ENCODE data around the gene TSHZ2.

Gene TSHZ2

GRCh38 chr20:53444401-53445149, 472.4 kb downstream of the TSHZ2 start:
- Histone ChIP-seq H3K36me3 (no peaks in the 10 kb centered on the region), H3K27me3 (no peaks in the 10 kb centered on the region), H3K4me1 (no peaks in the 10 kb centered on the region), H3K9me3 (peaks cover 39% of the 10 kb centered on the region), H4K20me1 (no peaks in the 10 kb centered on the region), H3K27ac (no peak overlapping the region), H3K4me3 (no peak overlapping the region), H3K4me2 (no peak overlapping the region), H3K9ac (no peak overlapping the region)
- no peak for TF ChIP-seq Cebpa-rat (IDR thresholded peaks at IDR 0.05)

DNA sequence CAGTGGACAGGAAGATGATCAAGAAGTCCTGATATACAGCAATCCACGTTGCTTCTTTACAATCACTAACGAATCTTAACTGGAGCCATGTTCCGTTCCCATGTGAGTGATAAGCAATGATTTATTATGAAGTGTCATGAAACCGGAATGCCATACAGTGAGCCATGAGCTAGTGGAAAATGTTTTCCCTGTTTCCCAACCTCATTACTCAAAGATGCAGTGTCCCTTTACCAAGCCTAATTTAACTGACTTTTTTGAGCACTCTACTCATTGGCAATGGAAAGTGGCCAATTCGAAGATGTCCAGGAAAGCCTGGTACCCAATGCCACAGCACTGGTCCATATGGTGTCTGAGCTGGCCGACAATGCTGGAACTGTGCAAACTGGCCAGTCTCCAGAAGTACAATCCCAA, 473.2 kb downstream of the TSHZ2 start:
- Histone ChIP-seq H3K36me3 (no peaks in the 10 kb centered on the region), H3K9me3 (peaks cover 46% of the 10 kb centered on the region), H3K9ac (no peak overlapping the region), H4K20me1 (no peaks in the 10 kb centered on the region), H3K27ac (no peak overlapping the region), H3K4me3 (no peak overlapping the region), H3K4me2 (no peak overlapping the region), H3K27me3 (no peaks in the 10 kb centered on the region), H3K4me1 (no peaks in the 10 kb centered on the region)
- no peak for TF ChIP-seq Cebpa-rat (IDR thresholded peaks at IDR 0.05)

- no peaks in the 10 kb centered on the region for H3K36me3 ChIP-seq
- no peaks in the 10 kb centered on the region for H3K4me1 ChIP-seq
- TF ChIP-seq Cebpa-rat (IDR thresholded peaks at IDR 0.05), result no peak
- H3K9ac ChIP-seq, result no peak overlapping the region
- H3K4me3 ChIP-seq, result no peak overlapping the region
- no peak overlapping the region for H3K27ac ChIP-seq
- H3K4me2 ChIP-seq, result no peak overlapping the region
- no peaks in the 10 kb centered on the region for H3K27me3 ChIP-seq
- H4K20me1 ChIP-seq, result no peaks in the 10 kb centered on the region
- H3K9me3 ChIP-seq, result peaks cover 52% of the 10 kb centered on the region
These were observed 473.8 kb downstream of the TSHZ2 start for GRCh38 chr20:53445932-53446331.

GRCh38 chr20:53447316-53447715, 475.2 kb downstream of the TSHZ2 start:
- no peaks in the 10 kb centered on the region for H3K27me3 ChIP-seq
- H3K27ac ChIP-seq, result no peak overlapping the region
- H3K4me2 ChIP-seq, result no peak overlapping the region
- no peaks in the 10 kb centered on the region for H3K4me1 ChIP-seq
- no peaks in the 10 kb centered on the region for H4K20me1 ChIP-seq
- H3K4me3 ChIP-seq, result no peak overlapping the region
- TF ChIP-seq Cebpa-rat (IDR thresholded peaks at IDR 0.05), result no peak
- H3K36me3 ChIP-seq, result no peaks in the 10 kb centered on the region
- no peak overlapping the region for H3K9ac ChIP-seq
- peaks cover 52% of the 10 kb centered on the region for H3K9me3 ChIP-seq

- H4K20me1 ChIP-seq, result no peaks in the 10 kb centered on the region
- H3K4me3 ChIP-seq, result no peak overlapping the region
- H3K9me3 ChIP-seq, result peaks cover 52% of the 10 kb centered on the region
- no peak overlapping the region for H3K4me2 ChIP-seq
- no peaks in the 10 kb centered on the region for H3K4me1 ChIP-seq
- H3K36me3 ChIP-seq, result no peaks in the 10 kb centered on the region
- H3K27me3 ChIP-seq, result no peaks in the 10 kb centered on the region
- no peak overlapping the region for H3K27ac ChIP-seq
- H3K9ac ChIP-seq, result no peak overlapping the region
- TF ChIP-seq Cebpa-rat (IDR thresholded peaks at IDR 0.05), result no peak
These were observed 476.3 kb downstream of the TSHZ2 start for GRCh38 chr20:53448426-53448825.

- no peaks in the 10 kb centered on the region for H3K27me3 ChIP-seq
- no peak for TF ChIP-seq Cebpa-rat (IDR thresholded peaks at IDR 0.05)
- no peaks in the 10 kb centered on the region for H3K4me1 ChIP-seq
- H3K9me3 ChIP-seq, result peaks cover 52% of the 10 kb centered on the region
- H3K9ac ChIP-seq, result no peak overlapping the region
- no peaks in the 10 kb centered on the region for H3K36me3 ChIP-seq
- no peak overlapping the region for H3K4me3 ChIP-seq
- no peak overlapping the region for H3K4me2 ChIP-seq
- H4K20me1 ChIP-seq, result no peaks in the 10 kb centered on the region
- H3K27ac ChIP-seq, result no peak overlapping the region
These were observed 476.7 kb downstream of the TSHZ2 start for GRCh38 chr20:53448875-53449274.

GRCh38 chr20:53453076-53453475, 480.9 kb downstream of the TSHZ2 start:
- H3K4me2 ChIP-seq, result no peak overlapping the region

DNA sequence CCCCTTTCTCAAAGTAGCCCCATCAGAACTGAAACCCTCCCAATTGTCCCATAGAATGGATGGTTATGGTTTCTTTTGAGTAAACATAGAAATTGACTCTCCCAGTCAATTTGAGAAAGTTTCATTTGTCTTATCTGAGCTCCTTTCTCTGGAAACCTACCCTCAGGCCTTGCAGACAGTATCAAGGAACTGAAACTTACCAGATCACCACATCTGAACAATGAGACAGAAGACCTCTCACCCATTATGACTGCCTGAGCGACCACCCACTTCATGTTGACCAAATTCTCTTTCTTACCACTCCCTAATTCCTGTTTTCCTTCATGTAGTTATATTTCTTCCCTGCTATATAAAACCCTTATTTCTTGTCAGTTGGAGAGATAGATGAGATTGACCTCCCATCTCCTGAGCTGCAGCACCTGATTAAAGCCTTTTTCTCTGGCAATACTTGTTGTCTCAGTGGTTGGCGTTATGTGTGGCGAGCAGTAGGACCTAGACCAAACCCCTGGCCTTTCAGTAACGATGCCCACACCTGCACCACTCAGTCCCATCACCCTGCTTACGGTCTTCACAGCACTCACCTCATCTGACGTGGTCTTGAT, 482.6 kb downstream of the TSHZ2 start:
- H3K9ac ChIP-seq, result no peak overlapping the region
- no peaks in the 10 kb centered on the region for H4K20me1 ChIP-seq
- H3K4me2 ChIP-seq, result no peak overlapping the region
- H3K27me3 ChIP-seq, result no peaks in the 10 kb centered on the region
- no peak overlapping the region for H3K27ac ChIP-seq
- peaks cover 19% of the 10 kb centered on the region for H3K9me3 ChIP-seq
- no peaks in the 10 kb centered on the region for H3K4me1 ChIP-seq
- TF ChIP-seq Cebpa-rat (IDR thresholded peaks at IDR 0.05), result no peak
- H3K36me3 ChIP-seq, result no peaks in the 10 kb centered on the region
- H3K4me3 ChIP-seq, result no peak overlapping the region

More at GRCh38 chr20:53453076-53453475, 480.9 kb downstream of the TSHZ2 start:
- no peak for TF ChIP-seq Cebpa-rat (IDR thresholded peaks at IDR 0.05)
- no peak overlapping the region for H3K4me3 ChIP-seq
- H3K36me3 ChIP-seq, result no peaks in the 10 kb centered on the region
- H3K9ac ChIP-seq, result no peak overlapping the region
- no peak overlapping the region for H3K27ac ChIP-seq
- H4K20me1 ChIP-seq, result no peaks in the 10 kb centered on the region
- no peaks in the 10 kb centered on the region for H3K27me3 ChIP-seq
- H3K9me3 ChIP-seq, result peaks cover 36% of the 10 kb centered on the region
- H3K4me1 ChIP-seq, result no peaks in the 10 kb centered on the region

GRCh38 chr20:53463101-53463972, 491.2 kb downstream of the TSHZ2 start:
- TF ChIP-seq Cebpa-rat (IDR thresholded peaks at IDR 0.05), result no peak
- H3K27me3 ChIP-seq, result no peaks in the 10 kb centered on the region
- H3K36me3 ChIP-seq, result no peaks in the 10 kb centered on the region
- no peaks in the 10 kb centered on the region for H3K4me1 ChIP-seq
- H3K27ac ChIP-seq, result no peak overlapping the region
- H3K4me3 ChIP-seq, result no peak overlapping the region
- H3K9ac ChIP-seq, result no peak overlapping the region
- peaks cover 11% of the 10 kb centered on the region for H3K9me3 ChIP-seq
- no peaks in the 10 kb centered on the region for H4K20me1 ChIP-seq
- H3K4me2 ChIP-seq, result no peak overlapping the region

DNA sequence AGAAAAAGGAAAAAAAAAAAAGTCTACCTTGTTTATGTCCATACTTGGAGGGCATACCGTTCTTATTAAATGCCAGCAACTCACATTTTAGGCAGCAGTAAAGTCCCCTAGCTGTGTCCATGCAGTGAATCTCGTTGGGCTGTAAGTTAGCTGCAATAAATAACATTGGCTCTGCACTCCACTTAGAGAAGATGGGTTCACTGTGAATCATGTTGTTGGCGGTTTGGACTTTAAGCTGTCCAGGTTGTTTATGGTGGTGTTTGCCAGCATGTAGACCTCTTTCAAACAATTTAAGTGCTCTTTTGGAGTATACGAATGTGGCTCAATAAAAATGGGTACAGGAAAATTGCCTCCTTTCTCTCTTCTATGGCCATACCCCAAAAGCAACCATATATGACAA, 494.1 kb downstream of the TSHZ2 start:
- no peak overlapping the region for H3K4me2 ChIP-seq
- no peaks in the 10 kb centered on the region for H3K4me1 ChIP-seq
- H4K20me1 ChIP-seq, result no peaks in the 10 kb centered on the region
- no peak for TF ChIP-seq Cebpa-rat (IDR thresholded peaks at IDR 0.05)
- peaks cover 15% of the 10 kb centered on the region for H3K9me3 ChIP-seq
- H3K36me3 ChIP-seq, result no peaks in the 10 kb centered on the region
- H3K27ac ChIP-seq, result no peak overlapping the region
- no peaks in the 10 kb centered on the region for H3K27me3 ChIP-seq
- H3K9ac ChIP-seq, result no peak overlapping the region
- H3K4me3 ChIP-seq, result no peak overlapping the region

All from BLaER1 (cell line).